HG03521 (cell line): ENCODE measurements around the gene PARD3B.

Experiments used
- ATAC-seq: cut with Tn5 transposase; IDR thresholded peaks from one replicate; pipeline ENCODE4 v1.9.1; 2021; ENCODE audit warnings: mild to moderate bottlenecking, moderate library complexity; ENCODE audit not compliant: unreplicated experiment

PARD3B gene

DNA sequence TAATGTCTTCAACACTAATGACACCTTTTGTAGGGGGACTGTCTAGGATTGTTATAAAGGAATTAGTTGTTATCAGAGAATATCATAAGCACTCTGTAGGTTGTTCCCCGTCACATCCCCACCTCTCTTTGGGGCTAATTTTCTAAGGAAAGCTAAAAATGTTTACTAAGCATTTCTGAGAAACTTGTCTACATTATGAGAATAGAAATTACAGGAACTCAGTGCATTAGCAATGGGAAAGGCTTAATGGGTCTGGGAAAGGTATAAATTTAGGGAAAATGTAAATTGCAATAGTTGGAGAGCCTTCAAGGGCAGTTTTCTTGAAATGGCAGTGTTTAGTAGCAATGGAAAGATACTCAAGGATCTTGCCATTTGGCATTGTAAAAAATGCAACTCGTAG is 879.8 kb downstream of the PARD3B start:
- ATAC-seq, result no peak

DNA sequence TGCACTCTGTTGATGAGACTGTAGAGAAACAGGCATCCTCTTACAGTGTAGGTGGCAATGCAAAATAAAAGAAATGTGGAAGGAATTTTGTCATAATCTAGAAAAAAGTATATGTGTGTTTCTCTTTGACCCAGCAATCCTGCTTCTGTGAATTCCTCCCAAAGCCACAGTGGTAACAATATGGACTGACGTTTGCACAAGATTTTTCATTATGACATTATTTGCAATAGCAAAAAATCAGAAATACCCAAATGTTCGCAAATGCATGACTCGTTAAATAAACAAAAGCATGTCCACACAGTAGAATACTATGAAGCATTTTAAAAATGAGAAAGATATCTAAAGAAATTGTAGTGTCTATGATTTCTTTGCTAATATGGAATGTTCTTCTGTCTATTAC is 881.8 kb downstream of the PARD3B start:
- ATAC-seq, result no peak

DNA sequence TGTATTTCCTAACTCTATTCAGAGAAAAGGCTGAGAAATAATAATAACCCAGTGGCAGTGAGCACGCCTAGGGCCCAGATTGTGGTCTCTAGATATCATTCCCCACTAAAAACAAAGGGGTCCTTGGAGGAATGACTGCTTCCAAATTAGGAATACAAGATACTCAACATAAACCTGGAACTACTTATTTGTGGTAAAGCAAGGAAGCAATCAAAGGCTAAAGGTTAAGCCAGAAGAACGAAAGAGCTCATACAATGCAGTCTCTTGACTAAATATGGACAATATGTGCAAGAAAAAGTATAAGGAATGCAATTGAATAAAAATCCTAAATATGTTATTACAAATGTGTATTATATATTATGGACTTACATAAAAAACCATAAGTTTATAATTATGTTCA is 883.5 kb downstream of the PARD3B start:
- no peak for ATAC-seq

DNA sequence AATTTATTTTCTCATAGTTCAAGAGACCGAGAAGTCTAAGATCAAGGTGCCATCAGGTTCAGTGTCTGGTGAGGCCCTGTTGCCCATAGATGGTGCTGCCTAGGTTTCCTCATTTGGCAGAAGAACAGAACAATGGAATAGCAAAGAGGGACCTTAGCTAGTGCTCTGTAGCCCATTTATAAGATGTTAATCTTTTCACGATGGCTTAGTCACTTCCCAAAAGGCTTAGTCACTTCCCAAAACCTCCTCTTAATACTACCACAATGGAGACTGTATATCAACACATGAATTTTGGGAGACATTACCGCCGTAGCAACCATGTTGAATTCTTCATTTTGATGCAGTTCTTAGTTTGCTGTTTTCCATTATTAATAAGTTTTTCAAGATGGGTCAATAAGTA is 890.7 kb downstream of the PARD3B start:
- no peak for ATAC-seq

DNA sequence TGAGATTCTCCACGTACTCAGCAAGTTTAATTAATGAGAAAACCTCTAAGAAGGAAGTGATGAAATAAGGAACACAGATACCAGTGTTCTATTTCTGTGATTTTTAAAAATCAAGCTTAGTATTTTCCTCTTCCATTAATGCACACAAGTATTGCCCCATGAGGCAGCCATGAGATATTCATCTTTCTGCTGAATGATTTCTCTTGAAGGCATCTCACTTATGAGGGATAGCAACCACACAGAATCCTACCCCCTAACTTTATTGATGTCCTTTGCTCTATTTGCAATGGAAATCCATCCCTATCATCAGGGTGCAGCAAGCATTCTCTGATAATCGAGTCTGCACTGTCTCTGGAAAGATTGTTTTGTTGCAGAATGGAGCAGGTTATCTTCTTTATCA is 893.0 kb downstream of the PARD3B start:
- ATAC-seq, result no peak

DNA sequence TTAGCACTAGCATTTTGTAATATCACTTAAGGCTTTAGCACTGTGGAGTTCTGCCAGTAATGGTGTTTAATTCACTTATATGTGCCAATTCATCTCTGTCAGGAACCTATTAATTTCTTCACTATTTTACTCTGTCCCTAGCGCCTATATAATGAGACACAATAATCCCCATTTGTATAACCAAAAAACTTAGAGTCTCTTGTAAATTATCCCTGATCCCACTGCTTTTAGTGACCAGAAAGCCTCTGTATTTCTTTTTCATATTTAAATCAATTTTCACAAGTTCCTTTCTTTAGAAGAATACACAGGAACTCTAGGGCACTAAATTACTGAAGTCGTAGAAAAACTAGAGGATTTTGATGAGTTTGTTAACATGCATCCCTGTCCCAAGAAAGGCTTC is 894.3 kb downstream of the PARD3B start:
- ATAC-seq, result no peak

DNA sequence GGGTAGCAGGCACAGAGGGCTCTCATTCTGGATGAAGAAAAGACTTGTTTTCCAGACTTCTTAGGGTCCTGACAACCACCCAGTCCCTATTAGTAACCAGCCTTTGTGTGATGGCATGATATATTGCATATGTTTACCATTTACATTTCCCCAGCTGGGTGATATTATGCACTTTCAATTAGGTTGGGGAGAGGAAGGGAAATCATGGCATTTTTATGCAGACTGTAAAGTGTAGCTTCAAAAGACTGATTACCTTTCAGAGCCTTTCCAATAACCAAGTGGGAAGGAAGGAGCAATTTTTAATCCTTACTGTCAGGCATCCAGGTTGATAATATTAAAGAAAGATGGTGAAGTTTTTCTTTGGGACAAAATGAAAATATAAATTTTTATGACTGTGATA is 896.2 kb downstream of the PARD3B start:
- no peak for ATAC-seq

DNA sequence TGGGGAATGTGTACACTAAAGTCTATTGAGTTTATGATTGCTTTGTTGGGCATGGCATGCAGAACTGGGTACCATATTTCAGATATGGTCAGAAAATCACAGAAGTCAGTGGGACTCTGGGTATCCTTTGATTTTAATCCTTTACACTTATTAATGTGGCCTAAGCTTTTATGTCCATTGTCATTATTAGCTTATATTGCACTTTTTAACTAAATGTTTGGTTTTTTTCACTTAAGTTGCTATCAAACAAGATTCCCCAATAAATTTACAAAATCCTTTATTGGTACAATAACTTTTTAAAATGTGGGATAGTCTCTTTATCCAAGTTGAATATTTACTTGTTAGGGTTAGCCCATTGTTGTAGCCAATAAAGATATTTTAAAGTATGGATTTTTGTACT is 902.9 kb downstream of the PARD3B start:
- no peak for ATAC-seq

DNA sequence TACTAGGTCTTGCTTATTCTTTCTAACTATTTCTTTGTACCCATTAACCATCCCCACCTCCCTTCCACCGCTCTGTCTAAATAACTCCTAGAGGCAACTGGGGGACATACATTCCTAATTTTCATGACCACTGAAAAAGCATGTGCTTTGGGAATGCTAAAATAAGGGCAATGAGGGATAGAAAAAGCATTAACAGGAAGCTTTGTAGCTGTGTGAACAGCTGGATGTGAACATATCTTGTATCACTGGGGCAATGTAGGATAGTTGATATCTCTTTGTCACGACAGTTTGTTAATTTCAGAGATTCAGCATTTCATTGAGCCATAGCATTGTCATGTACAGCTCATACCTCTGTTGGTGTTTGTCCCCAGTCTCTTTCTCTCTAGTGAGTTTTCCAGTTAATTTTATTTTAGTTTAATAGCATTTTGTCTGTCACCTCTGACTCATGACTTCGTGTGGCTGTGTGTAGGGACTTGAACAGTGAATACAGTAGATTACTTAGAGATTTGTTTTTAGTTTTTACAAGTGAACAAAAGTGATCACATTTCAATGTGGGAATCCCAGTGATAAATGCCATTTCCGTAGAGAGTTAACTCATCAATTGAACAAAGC is 906.7 kb downstream of the PARD3B start:
- no peak for ATAC-seq

DNA sequence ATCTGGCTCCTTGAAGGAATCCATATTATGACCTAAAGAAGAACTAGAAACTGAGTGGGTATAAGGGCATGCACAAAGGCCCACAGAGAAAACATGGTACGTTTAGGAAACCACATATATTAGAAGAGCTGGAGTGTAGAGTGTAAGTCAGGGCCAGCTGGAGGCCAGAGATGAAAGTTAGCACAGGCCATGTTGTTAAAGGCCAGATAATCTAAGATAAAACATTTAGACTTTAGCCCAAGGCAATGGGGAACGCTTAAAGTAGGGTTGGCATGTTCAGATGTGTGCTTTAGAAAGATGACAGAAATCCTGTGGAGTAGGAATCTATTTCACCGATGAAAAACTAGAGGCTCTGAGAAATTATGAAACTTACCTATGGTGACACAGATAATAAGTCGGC is 907.9 kb downstream of the PARD3B start:
- ATAC-seq, result no peak

DNA sequence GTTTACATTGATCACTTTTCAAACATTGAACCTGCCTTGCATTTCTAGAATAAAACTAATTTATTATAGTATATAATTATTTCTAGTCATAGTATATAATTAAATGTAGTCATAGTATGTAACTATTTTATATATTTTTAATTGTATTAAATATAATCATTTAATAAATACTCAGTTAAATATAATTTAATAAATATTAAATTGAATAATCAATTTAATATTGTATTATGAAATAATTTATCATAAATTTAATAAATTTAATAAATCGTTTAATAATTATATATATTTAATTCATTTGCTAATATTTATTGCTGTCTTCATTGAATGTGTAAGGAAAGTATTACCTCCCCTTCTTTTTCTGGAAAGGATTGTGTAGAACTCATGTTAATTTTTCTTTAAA is 911.4 kb downstream of the PARD3B start:
- no peak for ATAC-seq

DNA sequence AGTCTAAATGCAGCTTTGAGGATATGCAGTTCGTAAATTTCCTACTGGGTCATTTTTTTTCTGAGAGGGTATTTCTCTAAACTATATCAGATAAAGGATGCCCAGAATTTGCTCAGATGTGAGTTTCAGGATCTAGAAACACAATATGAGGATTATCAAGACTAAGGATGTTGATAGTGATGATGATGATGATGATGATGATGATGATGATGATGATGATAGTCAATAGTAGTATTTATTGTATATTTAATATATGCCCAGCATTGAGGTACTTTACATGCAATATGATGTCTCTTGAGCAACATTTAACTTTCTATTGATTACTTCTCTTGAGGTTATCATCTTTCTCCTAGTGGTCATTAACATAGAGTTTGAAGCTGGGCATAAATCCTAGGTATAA is 914.9 kb downstream of the PARD3B start:
- no peak for ATAC-seq

DNA sequence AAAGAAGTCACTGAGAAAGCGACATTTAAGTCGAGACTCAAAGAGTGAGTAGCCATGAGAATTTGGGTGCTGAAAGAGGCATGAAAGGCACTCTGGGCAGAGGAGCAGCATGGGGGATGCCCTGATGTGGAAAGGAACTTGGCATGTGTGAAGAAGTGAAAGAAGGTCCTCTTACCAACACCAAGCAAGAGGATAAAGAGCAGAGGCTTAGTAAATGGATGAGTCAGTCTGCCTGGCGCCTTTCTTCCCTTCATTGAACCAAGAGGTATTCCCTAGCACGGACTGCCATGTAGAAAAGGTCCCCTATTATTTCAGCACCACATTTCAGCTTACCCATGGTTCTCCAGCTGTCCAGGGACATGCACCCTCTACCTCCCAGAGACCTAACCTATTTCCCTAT is 915.9 kb downstream of the PARD3B start:
- ATAC-seq, result no peak

DNA sequence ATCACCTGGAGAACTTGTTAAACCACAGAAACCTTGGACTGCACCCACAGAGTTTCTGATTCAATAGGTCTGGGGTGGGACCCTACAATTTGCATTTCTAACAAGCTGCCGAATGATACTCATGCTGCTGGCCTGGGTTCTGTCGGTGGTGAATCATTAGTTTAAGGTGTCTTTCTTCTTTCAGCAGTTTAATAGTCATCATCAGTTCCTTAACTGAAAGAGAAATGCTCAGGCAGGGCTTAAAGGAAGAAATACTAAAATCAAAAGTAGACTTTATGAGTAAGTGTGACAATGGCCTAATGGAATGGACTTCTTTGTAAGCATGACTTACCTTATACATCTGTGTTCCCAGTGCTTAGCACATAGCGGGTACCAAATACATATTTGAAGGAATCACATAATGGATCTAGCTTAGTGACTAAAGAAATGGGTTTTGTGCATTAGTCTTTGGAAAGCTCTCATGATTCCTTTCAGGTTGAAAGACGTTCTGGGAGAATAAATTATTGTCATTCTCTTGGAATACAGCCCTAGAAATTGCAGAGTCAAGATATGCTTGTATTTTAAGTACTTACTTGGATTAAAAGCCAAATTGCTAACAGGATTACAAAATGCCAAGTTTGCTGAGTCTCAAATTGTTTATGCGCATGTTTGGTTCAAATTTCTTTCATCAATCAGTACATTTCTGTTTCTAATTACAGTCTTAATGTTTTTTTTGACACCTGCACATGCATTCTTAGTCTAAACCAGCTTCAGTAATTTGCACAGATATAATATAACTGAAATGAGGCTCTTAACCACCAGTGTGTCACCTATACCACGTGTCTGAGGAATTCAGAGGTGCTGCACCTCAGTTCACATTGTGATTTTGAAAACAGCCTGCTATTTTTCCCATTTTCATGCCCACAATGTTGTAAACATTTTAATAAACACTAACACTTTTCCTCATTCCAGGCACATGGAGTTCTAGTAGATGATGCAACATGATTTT is 916.7 kb downstream of the PARD3B start:
- ATAC-seq, result no peak

DNA sequence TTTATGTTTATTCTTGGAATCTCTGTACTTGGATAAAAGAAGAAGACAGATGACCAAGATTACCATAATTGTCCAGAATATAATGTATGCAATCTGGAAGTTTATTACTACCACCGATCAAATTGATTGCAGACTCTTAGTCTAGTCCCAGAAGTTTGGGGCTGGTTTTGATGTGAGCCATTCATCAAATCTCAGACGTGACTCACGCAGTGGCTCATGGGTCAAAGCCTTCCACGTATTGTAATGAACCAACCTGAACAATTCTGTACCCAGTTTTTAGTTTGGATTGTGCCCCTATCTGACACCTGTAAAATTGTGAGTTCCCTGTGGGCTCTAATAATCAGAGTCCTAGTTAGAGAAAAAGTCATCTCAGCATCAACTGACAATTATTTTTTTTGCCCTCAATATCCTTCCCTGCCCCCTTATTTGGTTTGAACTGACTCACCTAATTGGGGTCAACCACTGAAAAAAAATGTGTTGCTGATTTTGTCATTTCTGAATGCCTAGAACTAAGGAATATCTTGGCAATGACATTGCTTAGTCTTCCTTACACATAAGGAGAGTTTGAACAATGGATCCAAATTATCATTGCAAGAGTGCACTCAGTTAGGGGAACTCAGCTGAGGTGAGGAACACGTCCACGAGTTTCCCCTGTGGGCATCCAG is 917.5 kb downstream of the PARD3B start:
- ATAC-seq, result no peak

DNA sequence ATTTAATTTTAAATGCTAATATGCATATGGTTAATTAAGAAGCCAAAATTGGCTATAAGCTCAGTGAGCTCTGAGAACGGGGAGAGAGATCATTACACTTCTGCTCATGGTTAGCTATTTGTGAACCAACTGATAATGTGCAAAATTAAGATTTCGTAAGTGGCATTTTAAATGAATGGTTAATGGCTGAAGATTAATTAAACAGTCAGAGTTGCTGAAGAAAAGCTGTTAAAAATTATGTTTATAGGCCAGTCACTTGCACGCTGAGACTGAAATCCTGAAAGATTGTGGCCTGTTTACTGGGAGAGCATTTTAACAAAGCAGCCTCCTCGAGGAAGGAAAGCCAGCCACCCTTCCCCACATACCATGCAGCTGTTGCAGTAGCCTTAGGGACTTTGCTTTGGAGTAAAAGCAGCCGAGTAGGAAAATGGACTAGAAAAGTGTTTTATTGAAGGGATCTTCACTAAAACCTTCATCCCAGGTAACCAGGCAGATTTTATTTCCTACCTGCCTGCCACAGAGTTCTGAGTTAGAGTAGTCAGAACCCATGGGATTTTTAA is 918.3 kb downstream of the PARD3B start:
- no peak for ATAC-seq

DNA sequence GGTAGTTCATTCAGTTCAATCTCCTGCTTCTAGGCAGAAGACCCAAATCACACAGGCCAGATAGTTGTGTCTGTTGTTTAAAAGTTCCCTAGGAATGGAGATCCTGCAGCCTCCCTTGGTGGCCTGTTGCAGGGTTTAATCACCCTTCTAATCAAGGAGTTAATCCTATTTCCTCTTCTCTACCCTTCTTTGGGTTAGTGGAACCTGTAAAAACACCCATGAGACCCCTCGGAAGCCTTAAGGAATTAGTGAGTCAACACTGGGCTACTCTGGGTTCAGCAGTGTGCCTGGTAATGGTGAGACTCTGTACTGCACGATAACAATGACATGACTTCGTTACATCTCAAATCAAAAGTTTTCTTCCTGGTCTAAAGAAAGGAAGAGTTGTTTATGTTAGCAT is 919.4 kb downstream of the PARD3B start:
- ATAC-seq, result no peak

DNA sequence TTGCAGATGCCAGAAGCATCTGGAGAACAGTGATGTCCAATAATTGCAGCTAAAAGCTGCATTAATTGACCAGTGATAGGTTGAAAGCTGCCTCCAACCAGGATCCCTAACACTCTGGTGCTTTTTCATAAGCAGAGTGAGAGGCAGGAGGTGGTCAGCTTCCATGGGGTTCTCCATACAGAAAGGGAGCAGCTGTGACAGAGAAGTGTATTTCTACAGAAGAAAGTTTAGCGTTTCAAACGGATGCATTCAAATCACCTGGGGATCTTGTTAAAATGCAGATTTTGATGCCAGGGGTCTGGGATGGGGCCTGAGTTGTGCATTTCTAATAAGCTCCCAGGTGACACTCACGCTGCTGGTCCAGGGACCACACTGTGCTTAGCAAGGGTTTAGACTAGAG is 920.5 kb downstream of the PARD3B start:
- ATAC-seq, result no peak

DNA sequence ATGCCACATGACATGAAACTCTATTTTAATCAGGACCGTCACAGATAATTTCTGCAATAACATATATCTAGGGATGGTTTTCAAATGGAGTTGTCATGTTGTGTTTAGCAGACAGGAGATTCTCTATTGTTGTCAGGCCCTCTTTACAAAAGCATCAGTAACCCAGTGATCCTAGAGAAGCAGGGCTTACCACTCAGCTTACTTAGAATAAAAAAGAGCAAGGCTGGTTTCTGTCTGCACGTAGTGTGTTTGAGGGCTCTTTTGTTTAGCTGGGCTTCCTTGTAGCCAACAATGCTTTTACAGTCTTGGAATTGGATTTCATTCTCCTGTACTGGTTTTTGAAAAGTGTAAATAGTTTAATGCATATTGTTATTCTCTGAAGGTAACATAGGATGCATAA is 926.5 kb downstream of the PARD3B start:
- ATAC-seq, result no peak

DNA sequence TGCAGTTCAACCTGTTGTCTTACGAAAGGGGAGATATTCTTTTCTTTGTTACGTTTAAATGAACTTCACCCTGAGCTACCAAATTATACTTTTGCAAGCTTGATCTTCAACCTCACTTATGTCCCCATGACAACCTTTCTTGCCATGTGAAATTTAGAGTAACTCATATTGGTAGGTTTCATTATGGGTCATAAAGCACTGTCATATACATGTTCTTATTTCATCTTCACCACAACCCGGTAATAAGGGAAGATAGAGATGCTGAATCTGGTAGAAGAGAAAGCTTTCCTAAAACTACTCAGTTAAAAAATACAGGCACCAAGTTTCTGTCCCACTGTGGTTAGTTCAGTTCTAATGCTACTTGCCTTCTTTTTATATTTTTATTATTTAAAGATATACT is 928.5 kb downstream of the PARD3B start:
- no peak for ATAC-seq

DNA sequence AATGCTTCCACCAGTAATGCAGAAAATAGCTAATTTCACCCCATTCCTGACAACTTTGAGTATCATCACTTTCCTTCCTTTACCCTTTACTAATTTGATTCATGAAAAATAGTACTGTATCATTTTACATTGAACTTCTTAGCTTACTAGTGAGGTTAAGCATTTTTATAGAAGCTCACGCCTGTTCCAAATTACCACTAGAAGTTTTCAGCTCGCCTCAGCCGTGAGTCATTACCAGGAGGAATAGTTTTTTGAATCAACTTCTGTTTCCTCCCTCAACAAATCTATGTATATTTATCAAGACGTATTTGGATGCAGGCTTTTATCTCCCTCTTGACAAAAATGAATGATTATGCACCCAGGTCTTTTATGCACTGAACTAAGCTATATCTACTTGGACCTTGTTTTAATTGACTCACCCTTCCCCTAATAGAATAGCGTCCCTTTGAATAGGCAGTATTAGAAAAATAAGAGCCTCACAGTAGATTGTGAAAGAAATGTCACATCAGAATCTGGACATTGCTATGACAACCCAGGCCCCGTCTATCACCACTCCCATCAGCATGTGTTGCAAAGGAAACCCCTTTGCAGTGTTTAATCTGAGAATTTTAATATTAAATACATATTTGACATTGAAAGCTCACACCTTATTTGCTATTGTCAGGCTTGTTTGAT is 929.6 kb downstream of the PARD3B start:
- ATAC-seq, result no peak
